PC-3 (cell line): Measurements from ENCODE around the gene CRTC3. TPM values are rescaled to one million over a fixed set of nuclear protein-coding genes. Genes with fewer than 3 reads are reported as not detected.

ENCODE experiments used
- ATAC-seq: fragments of 200-7000 bp; cut with Tn5 transposase; 2 replicates; pipeline ENCODE4 v1.9.1; 2020; ENCODE audit warnings: mild to moderate bottlenecking, moderate library complexity
- BruUV-seq: library from RNA; stranded (reverse); fragments of 400-500 nt; replicated peaks from 2 replicates; lab custom pipeline; 2021; lab: Mats Ljungman, UMichigan
- CTCF ChIA-PET: fragments of 300-600 bp; sonication (Branson Sonifier 250); formaldehyde crosslinking; loops from one replicate; lab custom pipeline; 2022; ENCODE audit warnings: antibody characterized with exemption; lab: Charles Lee
- POLR2A ChIA-PET: fragments of 300-600 bp; sonication (Branson Sonifier 250); formaldehyde crosslinking; loops from one replicate; lab custom pipeline; 2022; ENCODE audit warnings: antibody characterized with exemption; ENCODE audit not compliant: unreplicated experiment; lab: Charles Lee
- DNase-seq: peaks from one replicate; pipeline ENCODE4 v3.0.0-alpha.2; 2015
- H2AFZ ChIP-seq: fragments of 300-600 bp; sonication (generic); 2 replicates; pipeline ENCODE4 v1.6.0; 2016; ENCODE audit warnings: antibody characterized with exemption, low read length
- H3F3A ChIP-seq: fragments of 300-600 bp; sonication (generic); one replicate; pipeline ENCODE4 v1.6.0; 2017; ENCODE audit warnings: antibody characterized with exemption, low read length, control low read depth, mild to moderate bottlenecking; ENCODE audit not compliant: unreplicated experiment
- H3K27ac ChIP-seq: fragments of 300-600 bp; sonication (generic); 2 replicates; pipeline ENCODE4 v1.5.1; 2016; ENCODE audit warnings: mild to moderate bottlenecking, low read length
- H3K27me3 ChIP-seq: fragments of 300-600 bp; sonication (generic); 2 replicates; pipeline ENCODE4 v1.6.1; 2016; ENCODE audit warnings: low read length, mixed read lengths
- H3K36me3 ChIP-seq: fragments of 300-600 bp; sonication (generic); 2 replicates; pipeline ENCODE4 v1.6.1; 2016; ENCODE audit warnings: low read depth, mixed run types, low read length, mixed read lengths
- H3K4me1 ChIP-seq: fragments of 300-600 bp; sonication (generic); 2 replicates; pipeline ENCODE4 v1.5.1; 2016; ENCODE audit warnings: low read length; ENCODE audit not compliant: insufficient read depth
- H3K4me2 ChIP-seq: fragments of 300-600 bp; sonication (generic); 2 replicates; pipeline ENCODE4 v1.6.0; 2016; ENCODE audit warnings: low read length
- H3K4me3 ChIP-seq: fragments of 300-600 bp; sonication (generic); 2 replicates; pipeline ENCODE4 v1.5.1; 2016; ENCODE audit warnings: mild to moderate bottlenecking, low read length, mixed read lengths
- H3K79me2 ChIP-seq: fragments of 300-600 bp; sonication (generic); 2 replicates; pipeline ENCODE4 v1.6.1; 2017; ENCODE audit warnings: low read length, mixed read lengths
- H3K9ac ChIP-seq: fragments of 300-600 bp; sonication (generic); 2 replicates; pipeline ENCODE4 v1.6.0; 2016; ENCODE audit warnings: mild to moderate bottlenecking, low read length
- H3K9me2 ChIP-seq: fragments of 300-600 bp; sonication (generic); replicated peaks from 2 replicates; pipeline ENCODE4 v1.6.1; 2016; ENCODE audit warnings: mixed run types, low read length, mixed read lengths
- H3K9me3 ChIP-seq: fragments of 300-600 bp; sonication (generic); 2 replicates; pipeline ENCODE4 v1.6.1; 2016; ENCODE audit warnings: low read length, mixed read lengths
- H4K20me1 ChIP-seq: fragments of 300-600 bp; sonication (generic); 2 replicates; pipeline ENCODE4 v1.6.1; 2016; ENCODE audit warnings: low read length, mixed read lengths
- CTCF ChIP-seq: fragments of 300-600 bp; sonication (generic); conservative IDR thresholded peaks from 2 replicates; pipeline ENCODE4 v1.5.1; 2017; ENCODE audit warnings: antibody characterized with exemption, low read depth, mild to moderate bottlenecking, low read length
- EZH2 ChIP-seq: fragments of 300-600 bp; sonication (generic); IDR thresholded peaks from one replicate; pipeline ENCODE4 v1.6.1; 2017; ENCODE audit warnings: antibody characterized with exemption, mild to moderate bottlenecking, low read length; ENCODE audit not compliant: unreplicated experiment
- EZH2phosphoT487 ChIP-seq: fragments of 300-600 bp; sonication (generic); IDR thresholded peaks from 2 replicates; pipeline ENCODE4 v1.6.1; 2018; ENCODE audit warnings: mild to moderate bottlenecking, antibody characterized with exemption, low read length, borderline replicate concordance
- intact Hi-C: fragments of 100-400 bp; cut with micrococcal nuclease; formaldehyde crosslinking; loops from 2 replicates; pipeline ENCODE4 v1.9.0; 2023
- total RNA-seq: library from RNA; depleted of rRNA; stranded (reverse); fragments of >200 nt; gene quantifications from 2 replicates; pipeline ENCODE4 v1.2.3, GENCODE V29; 2014

CRTC3 gene
- total RNA-seq, 1 experiment from 2014 or later, result 12.4 TPM

- Histone ChIP-seq H3K79me2 (no peaks in the 10 kb centered on the region), H3K36me3 (no peaks in the 10 kb centered on the region), H3K4me3 (no peak overlapping the region), H3K9ac (no peak overlapping the region), H3K4me1 (no peaks in the 10 kb centered on the region), H3K27me3 (no peaks in the 10 kb centered on the region), H4K20me1 (no peaks in the 10 kb centered on the region), H2AFZ (no peak overlapping the region), H3F3A (no peaks in the 10 kb centered on the region), H3K4me2 (no peak overlapping the region), H3K9me3 (no peaks in the 10 kb centered on the region), H3K27ac (no peak overlapping the region), H3K9me2 (no peaks in the 10 kb centered on the region)
- CTCF ChIA-PET, result no interaction called here
- BruUV-seq, result no TSS peak
- DNase-seq, result no peak
- no peak for ATAC-seq
- TF ChIP-seq EZH2, result no peak
- TF ChIP-seq EZH2phosphoT487, result no peak
- TF ChIP-seq CTCF, result no peak
- intact Hi-C loops, result no loop called here
- POLR2A ChIA-PET, result no interaction called here
Measured at GRCh38 chr15:90560229-90560776, 30.6 kb downstream of the CRTC3 start.

GRCh38 chr15:90561344-90562244 is 31.9 kb downstream of the CRTC3 start:
- no peaks in the 10 kb centered on the region for H4K20me1 ChIP-seq
- BruUV-seq, result no TSS peak
- no peak overlapping the region for H3K27ac ChIP-seq
- H2AFZ ChIP-seq, result no peak overlapping the region
- no peaks in the 10 kb centered on the region for H3K4me1 ChIP-seq
- H3K79me2 ChIP-seq, result no peaks in the 10 kb centered on the region
- H3K9me3 ChIP-seq, result no peaks in the 10 kb centered on the region
- no peaks in the 10 kb centered on the region for H3K36me3 ChIP-seq
- H3K4me2 ChIP-seq, result no peak overlapping the region
- no peak overlapping the region for H3K4me3 ChIP-seq
- ChIA-PET CTCF (no interaction called here), POLR2A (interaction anchor here (0.7 kb wide), 1 partner anchor 10 kb away, joined by 4 read pairs; no protein-coding TSS in a partner anchor)
- no peak for ATAC-seq
- no peaks in the 10 kb centered on the region for H3F3A ChIP-seq
- no peak for DNase-seq
- H3K27me3 ChIP-seq, result no peaks in the 10 kb centered on the region
- TF ChIP-seq CTCF, result no peak
- H3K9ac ChIP-seq, result no peak overlapping the region
- no peaks in the 10 kb centered on the region for H3K9me2 ChIP-seq
- intact Hi-C loops, result no loop called here

- BruUV-seq, result no TSS peak
- no peaks in the 10 kb centered on the region for H3K9me2 ChIP-seq
- no peak overlapping the region for H3K27ac ChIP-seq
- ChIA-PET CTCF (no interaction called here), POLR2A (no interaction called here)
- no peaks in the 10 kb centered on the region for H4K20me1 ChIP-seq
- TF ChIP-seq CTCF, result no peak
- TF ChIP-seq EZH2, result no peak
- no peak for TF ChIP-seq EZH2phosphoT487
- no peaks in the 10 kb centered on the region for H3K9me3 ChIP-seq
- H3K4me3 ChIP-seq, result no peak overlapping the region
- intact Hi-C loops, result no loop called here
- no peaks in the 10 kb centered on the region for H3K4me1 ChIP-seq
- no peak overlapping the region for H3K9ac ChIP-seq
- no peak overlapping the region for H3K4me2 ChIP-seq
- H3K79me2 ChIP-seq, result no peaks in the 10 kb centered on the region
- H2AFZ ChIP-seq, result no peak overlapping the region
- ATAC-seq, result no peak
- H3K36me3 ChIP-seq, result no peaks in the 10 kb centered on the region
- no peaks in the 10 kb centered on the region for H3F3A ChIP-seq
- H3K27me3 ChIP-seq, result no peaks in the 10 kb centered on the region
- no peak for DNase-seq
Measured at GRCh38 chr15:90562669-90563068, 32.9 kb downstream of the CRTC3 start.
